Spinal cord (tissue), 10 donors: Measurements from ENCODE around the gene TNRC6C. TPM values are rescaled to one million over a fixed set of nuclear protein-coding genes. Genes with fewer than 3 reads are reported as not detected.

Experiments used
- DNase-seq, 6 donors: peaks; one replicate each; pipeline versions ENCODE4 v3.0.0 to v3.0.0-alpha.2; 2013 to 2015; ENCODE audit warnings: low spot score in 6 of 6, low read depth in 4 of 6
- H3K27ac ChIP-seq: one replicate; pipeline ENCODE4 v1.5.1; 2013; ENCODE audit warnings: low read depth, low read length, control low read depth
- H3K27me3 ChIP-seq: one replicate; pipeline ENCODE4 v1.6.1; 2013; ENCODE audit warnings: low read length; ENCODE audit not compliant: control insufficient read depth, insufficient read depth
- H3K36me3 ChIP-seq: one replicate; pipeline ENCODE4 v1.6.1; 2013; ENCODE audit warnings: low read length; ENCODE audit not compliant: control insufficient read depth, insufficient read depth
- H3K4me1 ChIP-seq: one replicate; pipeline ENCODE4 v1.6.1; 2013; ENCODE audit warnings: low read length; ENCODE audit not compliant: control insufficient read depth, insufficient read depth
- H3K4me3 ChIP-seq: one replicate; pipeline ENCODE4 v1.5.1; 2013; ENCODE audit warnings: low read depth, low read length, control low read depth
- H3K9me3 ChIP-seq: one replicate; pipeline ENCODE4 v1.6.1; 2013; ENCODE audit warnings: low read length; ENCODE audit not compliant: control insufficient read depth, insufficient read depth
- WGBS: methylation state at CpG from one replicate; pipeline ENCODE4 v1.1.5; 2013; ENCODE audit warnings: missing lambda C conversion rate; ENCODE audit not compliant: insufficient coverage; 5-methylcytosine and 5-hydroxymethylcytosine counted together
- polyA plus RNA-seq, 2 donors: library from polyadenylated mRNA; unstranded; fragments of 120-200 nt; gene quantifications; one replicate each; pipeline ENCODE4 v1.2.1, GENCODE V29; 2013; ENCODE audit not compliant: insufficient read length in 2 of 2
- total RNA-seq, 2 donors: library from RNA; depleted of rRNA in 1 of 2; stranded (reverse); fragments of 120-200 nt in 1 of 2; fragments of >200 nt in 1 of 2; gene quantifications; one replicate each; pipeline versions ENCODE4 v1.2.3 to v1.2.4, GENCODE V29; 2013 to 2014
- donor health status: healthy.

The TNRC6C gene
- total and polyA plus RNA-seq, 4 donors: 21.5 to 31.8 (median 26.3) TPM

- no peak overlapping the region for H3K4me3 ChIP-seq
- peaks cover 76% of the 10 kb centered on the region for H3K4me1 ChIP-seq
- WGBS: 88% methylated on average over 4 of the region's 4 CpGs
- H3K36me3 ChIP-seq: peaks cover 16% of the 10 kb centered on the region
- H3K27ac ChIP-seq: no peak overlapping the region
- peaks cover 65% of the 10 kb centered on the region for H3K27me3 ChIP-seq
- H3K9me3 ChIP-seq: no peaks in the 10 kb centered on the region
- no peak for DNase-seq
Observed at GRCh38 chr17:78129351-78130089, 171.0 kb downstream of the TNRC6C start.

- no peak for DNase-seq
- no peaks in the 10 kb centered on the region for H3K9me3 ChIP-seq
- WGBS: 88% methylated on average over 3 of the region's 5 CpGs
- H3K27ac ChIP-seq: no peak overlapping the region
- H3K36me3 ChIP-seq: peaks cover 11% of the 10 kb centered on the region
- no peak overlapping the region for H3K4me3 ChIP-seq
- peaks cover 72% of the 10 kb centered on the region for H3K4me1 ChIP-seq
- peaks cover 69% of the 10 kb centered on the region for H3K27me3 ChIP-seq
Observed at GRCh38 chr17:78130090-78130436, 171.6 kb downstream of the TNRC6C start.

GRCh38 chr17:78130437-78131101, 172.1 kb downstream of the TNRC6C start, which contains the start of gene TMC8:
Gene TMC8 (plus strand): TSS chr17:78130771. CDS start chr17:78131589, 818 bp downstream.
- WGBS: 82% methylated on average over 10 of the region's 10 CpGs
- Histone ChIP-seq H3K27ac (no peak within 1 kb of the TSS), H3K4me1 (peaks cover 67% of the 10 kb centered on the region), H3K36me3 (peaks cover 6% of the 10 kb centered on the region), H3K4me3 (peak within 1 kb of the TSS; percentile 12), H3K9me3 (no peaks in the 10 kb centered on the region), H3K27me3 (peaks cover 70% of the 10 kb centered on the region)
- DNase-seq: no peak

- H3K4me3 ChIP-seq: peak overlapping the region; percentile 12
- H3K4me1 ChIP-seq: peaks cover 59% of the 10 kb centered on the region
- no peak for DNase-seq
- H3K27ac ChIP-seq: no peak overlapping the region
- no peaks in the 10 kb centered on the region for H3K36me3 ChIP-seq
- no peaks in the 10 kb centered on the region for H3K9me3 ChIP-seq
- 13% methylated on average over 71 of the region's 74 CpGs for WGBS
- H3K27me3 ChIP-seq: peaks cover 70% of the 10 kb centered on the region
Observed at GRCh38 chr17:78131172-78132083, 172.9 kb downstream of the TNRC6C start.

- WGBS: 14% methylated on average over 37 of the region's 38 CpGs
- no peak for DNase-seq
- Histone ChIP-seq H3K36me3 (no peaks in the 10 kb centered on the region), H3K4me1 (peaks cover 52% of the 10 kb centered on the region), H3K4me3 (no peak overlapping the region), H3K9me3 (no peaks in the 10 kb centered on the region), H3K27ac (no peak overlapping the region), H3K27me3 (peaks cover 70% of the 10 kb centered on the region)
Observed at GRCh38 chr17:78132084-78132676, 173.7 kb downstream of the TNRC6C start.

GRCh38 chr17:78132767-78133178, 174.3 kb downstream of the TNRC6C start:
- H3K36me3 ChIP-seq: no peaks in the 10 kb centered on the region
- peaks cover 51% of the 10 kb centered on the region for H3K4me1 ChIP-seq
- H3K27ac ChIP-seq: no peak overlapping the region
- DNase-seq: no peak
- 89% methylated on average over 8 of the region's 9 CpGs for WGBS
- H3K27me3 ChIP-seq: peaks cover 66% of the 10 kb centered on the region
- H3K9me3 ChIP-seq: no peaks in the 10 kb centered on the region
- no peak overlapping the region for H3K4me3 ChIP-seq

GRCh38 chr17:78133179-78133951, 174.9 kb downstream of the TNRC6C start:
- Histone ChIP-seq H3K4me1 (peaks cover 45% of the 10 kb centered on the region), H3K27ac (no peak overlapping the region), H3K9me3 (no peaks in the 10 kb centered on the region), H3K4me3 (no peak overlapping the region), H3K36me3 (no peaks in the 10 kb centered on the region), H3K27me3 (peaks cover 60% of the 10 kb centered on the region)
- WGBS: 89% methylated on average over 30 of the region's 30 CpGs
- no peak for DNase-seq

- H3K4me1 ChIP-seq: peaks cover 39% of the 10 kb centered on the region
- no peak overlapping the region for H3K27ac ChIP-seq
- peaks cover 54% of the 10 kb centered on the region for H3K27me3 ChIP-seq
- DNase-seq: peak in 1 of 6 donors; percentile 23
- H3K9me3 ChIP-seq: no peaks in the 10 kb centered on the region
- H3K4me3 ChIP-seq: no peak overlapping the region
- 55% methylated on average over 39 of the region's 39 CpGs for WGBS
- no peaks in the 10 kb centered on the region for H3K36me3 ChIP-seq
Observed at GRCh38 chr17:78133971-78134898, 175.7 kb downstream of the TNRC6C start.
